HEK293T (cell line): ENCODE data around the gene RND1.

ENCODE experiments used
- FOXK2 ChIP-seq: fragments of 450-650 bp; IDR thresholded peaks from 2 replicates; pipeline ENCODE4 v1.6.1; 2016; ENCODE audit warnings: mild to moderate bottlenecking
- SUZ12 ChIP-seq: fragments of 450-650 bp; IDR thresholded peaks from 2 replicates; pipeline ENCODE4 v1.6.1; 2016; ENCODE audit warnings: mild to moderate bottlenecking

GRCh38 chr12:48832321-48833060, 33.2 kb downstream of the RND1 start:
- TF ChIP-seq SUZ12 (no peak), FOXK2 (no peak)
